ENCODE data around the gene JAZF1.

Gene JAZF1

GRCh38 chr7:28125431-28126409 lies 54.9 kb downstream of the JAZF1 start:
- no peak for TF ChIP-seq EP300 (IDR thresholded peaks at IDR 0.05; ENCODE audit: borderline replicate concordance)

DNA sequence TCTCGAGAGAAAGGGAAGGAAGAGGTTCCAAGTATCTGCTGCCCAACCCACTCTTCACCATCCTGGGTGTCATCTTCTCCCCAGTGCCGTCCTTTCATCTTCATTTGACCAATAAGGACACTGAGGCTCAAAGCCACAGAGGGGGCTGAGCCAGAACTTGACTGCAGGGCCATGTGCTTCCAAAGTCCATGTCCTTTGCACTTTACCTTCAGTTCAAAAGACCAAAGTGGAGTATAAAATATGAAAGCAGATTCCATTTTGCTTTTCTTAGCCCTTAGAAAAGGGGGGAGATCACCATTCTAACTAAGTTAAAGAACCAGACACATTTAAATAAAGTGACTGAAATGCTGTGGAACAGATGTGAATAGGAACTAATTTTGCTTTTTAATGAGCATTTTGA lies 56.2 kb downstream of the JAZF1 start:
- TF ChIP-seq YY1 (IDR thresholded peaks at IDR 0.05; ENCODE audit: low read depth): no peak
- TF ChIP-seq MAX (IDR thresholded peaks at IDR 0.05): no peak
- TF ChIP-seq ZBTB7A (IDR thresholded peaks at IDR 0.05; ENCODE audit: low read depth): no peak
- no peak for TF ChIP-seq TEAD4 (IDR thresholded peaks at IDR 0.05)
- TF ChIP-seq NFIC (IDR thresholded peaks at IDR 0.05): no peak
- TF ChIP-seq CREB1 (IDR thresholded peaks at IDR 0.05; ENCODE audit: low read depth): no peak
- TF ChIP-seq, protein P1, sequence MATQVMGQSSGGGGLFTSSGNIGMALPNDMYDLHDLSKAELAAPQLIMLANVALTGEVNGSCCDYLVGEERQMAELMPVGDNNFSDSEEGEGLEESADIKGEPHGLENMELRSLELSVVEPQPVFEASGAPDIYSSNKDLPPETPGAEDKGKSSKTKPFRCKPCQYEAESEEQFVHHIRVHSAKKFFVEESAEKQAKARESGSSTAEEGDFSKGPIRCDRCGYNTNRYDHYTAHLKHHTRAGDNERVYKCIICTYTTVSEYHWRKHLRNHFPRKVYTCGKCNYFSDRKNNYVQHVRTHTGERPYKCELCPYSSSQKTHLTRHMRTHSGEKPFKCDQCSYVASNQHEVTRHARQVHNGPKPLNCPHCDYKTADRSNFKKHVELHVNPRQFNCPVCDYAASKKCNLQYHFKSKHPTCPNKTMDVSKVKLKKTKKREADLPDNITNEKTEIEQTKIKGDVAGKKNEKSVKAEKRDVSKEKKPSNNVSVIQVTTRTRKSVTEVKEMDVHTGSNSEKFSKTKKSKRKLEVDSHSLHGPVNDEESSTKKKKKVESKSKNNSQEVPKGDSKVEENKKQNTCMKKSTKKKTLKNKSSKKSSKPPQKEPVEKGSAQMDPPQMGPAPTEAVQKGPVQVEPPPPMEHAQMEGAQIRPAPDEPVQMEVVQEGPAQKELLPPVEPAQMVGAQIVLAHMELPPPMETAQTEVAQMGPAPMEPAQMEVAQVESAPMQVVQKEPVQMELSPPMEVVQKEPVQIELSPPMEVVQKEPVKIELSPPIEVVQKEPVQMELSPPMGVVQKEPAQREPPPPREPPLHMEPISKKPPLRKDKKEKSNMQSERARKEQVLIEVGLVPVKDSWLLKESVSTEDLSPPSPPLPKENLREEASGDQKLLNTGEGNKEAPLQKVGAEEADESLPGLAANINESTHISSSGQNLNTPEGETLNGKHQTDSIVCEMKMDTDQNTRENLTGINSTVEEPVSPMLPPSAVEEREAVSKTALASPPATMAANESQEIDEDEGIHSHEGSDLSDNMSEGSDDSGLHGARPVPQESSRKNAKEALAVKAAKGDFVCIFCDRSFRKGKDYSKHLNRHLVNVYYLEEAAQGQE (IDR thresholded peaks at IDR 0.05; ENCODE audit: low read depth): no peak
- no peak for TF ChIP-seq TCF12 (IDR thresholded peaks at IDR 0.05; ENCODE audit: low read depth)

DNA sequence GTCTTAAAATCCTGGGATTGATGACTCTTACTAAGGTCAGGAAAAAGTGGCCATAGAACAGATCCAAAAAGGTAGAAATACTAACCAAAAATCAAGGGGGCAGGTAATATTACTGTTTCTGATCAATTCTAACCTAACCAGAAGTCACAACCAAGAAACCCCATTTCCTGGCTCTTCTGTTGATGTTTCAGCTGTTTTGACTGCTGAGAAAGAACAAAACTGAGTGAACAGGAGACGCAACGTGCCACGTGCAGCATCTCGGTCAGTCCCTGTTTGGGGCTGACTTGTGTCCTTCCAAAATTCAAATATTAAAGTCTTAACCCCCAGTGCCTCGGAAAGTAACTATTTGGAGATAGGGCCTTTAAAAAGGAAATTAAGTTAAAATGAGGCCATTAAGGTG lies 56.8 kb downstream of the JAZF1 start:
- no peak for TF ChIP-seq CREB1 (IDR thresholded peaks at IDR 0.05; ENCODE audit: low read depth)
- no peak for TF ChIP-seq NFIC (IDR thresholded peaks at IDR 0.05)

DNA sequence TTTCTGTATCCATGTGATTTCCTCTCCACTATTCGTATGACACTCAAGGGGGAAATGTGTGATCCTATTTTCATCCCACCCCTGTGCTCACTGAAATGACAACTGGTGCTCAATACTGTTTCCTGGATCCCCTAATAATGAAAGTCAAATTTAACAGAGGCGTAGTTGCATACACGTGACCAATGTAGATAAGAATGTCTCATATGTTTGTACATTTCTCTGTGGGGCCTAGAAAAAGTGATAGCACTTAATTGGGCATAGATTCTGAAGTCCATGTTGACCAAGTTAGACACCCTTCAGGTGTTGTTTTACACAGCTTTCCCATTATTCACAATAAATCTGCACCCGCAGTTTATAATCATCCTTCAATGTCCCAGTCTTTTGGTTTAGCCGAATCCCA lies 59.1 kb downstream of the JAZF1 start:
- TF ChIP-seq YY1 (IDR thresholded peaks at IDR 0.05; ENCODE audit: low read depth) (no peak), EP300 (IDR thresholded peaks at IDR 0.05; ENCODE audit: borderline replicate concordance) (no peak), CEBPB (IDR thresholded peaks at IDR 0.05) (no peak)
- TF ChIP-seq, protein P1 (IDR thresholded peaks at IDR 0.05; ENCODE audit: low read depth): no peak

- TF ChIP-seq CEBPB (IDR thresholded peaks at IDR 0.05): no peak
- no peak for TF ChIP-seq YY1 (IDR thresholded peaks at IDR 0.05; ENCODE audit: low read depth)
Observed at GRCh38 chr7:28116041-28116440, 64.6 kb downstream of the JAZF1 start.

DNA sequence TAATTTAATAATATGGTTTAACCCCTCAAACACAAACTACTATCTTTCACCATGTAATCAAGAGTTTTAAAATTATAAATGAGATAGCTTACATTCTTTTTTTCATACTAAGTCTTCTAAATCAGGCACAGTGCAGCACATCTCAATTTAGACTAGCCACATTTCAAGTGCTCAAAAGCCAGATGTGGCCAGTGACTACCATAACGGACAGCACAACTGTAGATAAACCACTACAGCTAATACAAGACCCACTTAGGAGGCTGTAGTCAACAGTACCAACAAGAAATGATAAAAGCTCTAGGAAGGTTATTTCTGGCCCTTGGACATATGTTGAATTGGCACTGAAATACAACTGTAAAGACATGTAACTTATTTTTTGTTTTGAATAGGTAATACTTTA lies 65.3 kb downstream of the JAZF1 start:
- no peak for TF ChIP-seq TAF1 (IDR thresholded peaks at IDR 0.05; ENCODE audit: low read depth)
- no peak for TF ChIP-seq RAD21 (IDR thresholded peaks at IDR 0.05; ENCODE audit: low read depth)
- no peak for TF ChIP-seq YY1 (IDR thresholded peaks at IDR 0.05; ENCODE audit: low read depth)

DNA sequence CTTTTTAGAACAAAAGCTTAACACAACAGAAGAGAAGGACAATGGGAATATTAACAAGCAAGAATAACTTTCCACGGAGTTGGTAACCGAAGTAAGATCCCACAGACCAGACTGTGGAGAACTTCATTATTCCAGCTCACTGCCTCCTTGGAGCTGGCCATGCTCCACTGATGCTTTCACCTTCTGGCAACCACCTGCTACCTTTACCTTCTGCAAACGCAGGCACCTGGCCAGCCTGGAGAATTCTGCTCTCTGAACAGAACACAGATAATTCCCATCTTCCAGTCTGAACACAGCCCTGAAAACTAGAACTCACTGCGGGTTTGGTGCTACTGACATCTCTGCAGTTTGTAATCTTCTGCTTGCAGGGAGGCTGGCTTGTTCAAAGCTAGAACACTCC lies 66.5 kb downstream of the JAZF1 start:
- TF ChIP-seq, protein P1 (IDR thresholded peaks at IDR 0.05; ENCODE audit: low read depth): no peak
- TF ChIP-seq MAX (IDR thresholded peaks at IDR 0.05) (no peak), EGR1 (IDR thresholded peaks at IDR 0.05) (no peak), TCF12 (IDR thresholded peaks at IDR 0.05; ENCODE audit: low read depth) (no peak)
